OCI-LY7 (cell line): ENCODE measurements around the gene FRMD3.

Experiments
- CTCF ChIP-seq: fragments of 200-600 bp; sonication (generic); conservative IDR thresholded peaks from 2 replicates; pipeline ENCODE4 v1.5.1; 2014; ENCODE audit warnings: mild to moderate bottlenecking, antibody characterized with exemption, low read length, moderate library complexity, mixed read lengths
- EZH2phosphoT487 ChIP-seq: fragments of 200-600 bp; sonication (generic); IDR thresholded peaks from 2 replicates; pipeline ENCODE4 v1.6.1; 2018; ENCODE audit warnings: low read depth, borderline replicate concordance, mild to moderate bottlenecking, mixed run types, antibody characterized with exemption, low read length, moderate library complexity, mixed read lengths

GRCh38 chr9:83410701-83411100 lies 127.5 kb downstream of the FRMD3 start:
- TF ChIP-seq EZH2phosphoT487, result no peak
- no peak for TF ChIP-seq CTCF
